ENCODE results near the gene KRT3. TPM values are rescaled to one million over a fixed set of nuclear protein-coding genes. Genes with fewer than 3 reads are reported as not detected.
A peak's percentile ranks its signal among the peaks of the same experiment; 100 is the strongest.
"Not testable (repeated sequence)": the region's sequence is repeated elsewhere in the genome, so short reads cannot be mapped to it uniquely, and the experiment has no call there.

Gene KRT3
- total RNA-seq, 1 experiment from 2014 or later, result 0.13 TPM

DNA sequence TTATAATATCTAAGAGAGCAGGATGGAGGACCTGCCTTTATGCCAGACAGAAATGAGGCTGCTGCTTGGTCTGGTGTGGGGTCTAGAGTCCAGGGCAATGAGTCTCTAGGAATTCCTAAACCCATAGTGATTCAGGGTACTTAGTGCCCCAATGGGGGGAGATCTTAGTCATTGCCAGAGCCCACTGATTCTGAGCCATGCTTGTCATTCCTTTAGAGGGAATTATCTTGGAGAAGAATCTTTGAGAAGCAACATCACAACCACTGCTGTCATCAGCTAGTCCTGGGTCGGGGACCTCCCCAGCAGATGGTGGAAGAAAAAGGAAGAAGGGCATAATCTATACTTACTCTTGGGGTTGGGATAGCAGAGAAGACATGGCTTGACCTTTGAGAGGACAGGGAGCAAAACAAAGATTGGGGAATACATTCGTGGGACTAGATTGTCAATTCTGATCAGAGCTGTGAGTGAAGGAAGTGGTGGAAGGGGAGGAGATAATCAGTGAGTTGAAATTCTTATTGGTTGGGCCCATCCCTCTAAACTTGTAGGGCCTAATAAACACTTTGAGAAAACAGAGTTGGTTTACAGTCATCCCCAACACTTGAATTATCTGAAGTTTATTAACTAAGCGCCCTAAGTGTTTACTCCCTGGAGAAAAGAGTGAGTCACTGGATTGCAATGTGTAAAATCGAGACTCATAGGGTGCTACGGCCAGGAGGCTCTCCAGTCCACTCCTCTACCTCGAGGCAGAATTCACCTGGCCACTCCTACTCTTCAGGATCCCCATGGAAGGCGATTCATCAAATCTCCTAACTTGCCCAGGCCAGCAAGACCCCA is 3.0 kb upstream of the KRT3 start:
- DNase-seq (ENCODE audit: low read depth), result peak; percentile 35

DNA sequence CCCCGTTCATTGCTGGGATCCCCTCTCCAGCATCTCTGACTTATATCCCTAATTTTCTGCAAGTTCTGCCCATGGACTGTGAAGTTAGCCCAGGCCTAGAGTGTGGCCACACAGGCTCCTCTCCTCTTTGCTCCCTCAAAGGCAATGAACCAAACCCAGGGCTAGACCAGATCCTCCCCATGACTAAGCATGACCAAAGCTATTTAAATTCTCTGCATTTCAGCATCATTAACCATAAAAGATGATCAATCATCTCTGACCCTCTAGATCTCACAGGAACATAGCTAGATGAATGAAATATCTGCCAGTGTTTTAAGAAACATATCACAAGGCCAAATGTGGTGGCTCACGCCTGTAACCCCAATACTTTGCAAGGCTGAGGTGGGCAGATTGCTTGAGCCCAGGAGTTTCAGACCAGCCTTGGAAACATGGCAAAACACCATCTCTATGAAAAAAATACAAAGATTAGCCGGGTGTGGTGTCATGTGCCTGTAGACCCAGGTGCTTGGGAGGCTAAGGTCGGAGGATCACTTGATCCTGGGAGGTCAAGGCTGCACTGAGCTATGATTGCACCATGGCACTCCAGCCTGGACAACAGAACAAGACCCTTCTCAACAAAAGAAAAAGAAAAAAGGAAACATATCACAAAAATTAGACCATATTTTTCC is 2.2 kb upstream of the KRT3 start:
- peak; percentile 37 for DNase-seq (ENCODE audit: low read depth)

DNA sequence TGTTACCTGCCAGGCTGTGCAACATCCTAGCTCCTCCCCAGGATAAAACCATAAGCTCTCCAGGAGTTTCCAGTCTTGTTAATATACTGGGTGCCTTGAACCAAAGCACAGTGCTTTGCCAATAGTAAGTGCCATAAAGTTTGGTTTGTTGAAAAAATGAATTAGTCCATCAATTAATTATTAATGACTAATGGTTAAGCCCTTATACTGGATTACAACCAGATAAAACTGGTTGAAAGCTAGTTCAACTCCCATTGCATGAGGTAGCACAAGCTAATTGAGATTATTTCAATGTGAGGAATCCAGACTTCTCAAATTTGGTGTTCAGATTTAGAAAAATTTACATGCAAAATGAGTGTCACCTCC is 1.6 kb upstream of the KRT3 start:
- DNase-seq (ENCODE audit: low read depth), result no peak

DNA sequence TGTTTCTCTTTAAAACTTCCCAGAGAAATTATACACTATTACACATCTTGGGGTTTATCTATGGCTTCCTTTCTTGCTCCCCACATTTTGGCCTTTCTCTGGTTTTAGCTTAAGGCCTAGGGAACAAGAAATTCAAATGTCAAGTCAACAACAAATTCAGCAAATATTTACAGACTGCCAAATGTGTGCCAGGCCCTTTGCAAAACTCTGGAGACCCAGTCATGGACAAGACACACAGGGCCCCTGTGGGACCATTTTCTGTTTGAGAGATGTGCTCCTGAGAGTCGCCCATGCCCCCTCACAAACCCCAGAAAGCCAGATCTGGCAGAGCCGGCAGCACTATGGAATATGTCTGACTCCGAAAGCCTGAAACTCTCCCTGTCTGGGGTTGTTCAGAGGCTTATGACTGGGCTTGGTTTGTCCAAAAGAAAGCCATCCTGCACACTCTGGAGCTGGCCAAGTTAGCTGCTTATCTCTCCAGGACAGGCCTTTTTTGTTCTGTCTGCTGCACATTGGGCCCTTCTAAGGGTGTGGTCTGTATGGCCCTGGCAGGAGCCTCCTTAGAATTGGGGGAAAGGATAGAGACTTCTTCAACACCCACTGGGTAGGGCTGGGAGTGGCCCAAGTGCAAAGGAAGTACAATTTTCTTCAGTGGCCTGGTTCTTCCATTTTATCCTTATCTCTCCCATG is 1.1 kb upstream of the KRT3 start:
- no peak for DNase-seq (ENCODE audit: low read depth)

DNA sequence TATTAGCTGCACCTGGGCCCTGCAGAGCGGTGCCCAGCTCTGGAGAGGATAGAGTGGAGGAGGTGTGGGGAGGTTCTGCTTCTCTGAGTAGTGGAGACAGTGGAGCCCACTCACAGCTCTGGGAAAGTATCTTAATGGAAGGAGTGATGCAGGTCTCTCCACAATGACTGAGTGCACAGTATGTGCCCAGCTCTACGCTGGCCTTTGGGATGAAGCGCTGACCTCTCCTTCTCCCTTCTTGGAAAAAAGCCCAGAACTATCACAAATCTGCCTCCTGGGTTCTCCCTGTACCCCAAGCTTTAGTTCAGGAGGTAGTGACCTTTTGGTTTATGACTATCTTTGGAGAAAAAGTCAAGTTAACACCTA is 495 bp upstream of the KRT3 start:
- DNase-seq (ENCODE audit: low read depth), result no peak

DNA sequence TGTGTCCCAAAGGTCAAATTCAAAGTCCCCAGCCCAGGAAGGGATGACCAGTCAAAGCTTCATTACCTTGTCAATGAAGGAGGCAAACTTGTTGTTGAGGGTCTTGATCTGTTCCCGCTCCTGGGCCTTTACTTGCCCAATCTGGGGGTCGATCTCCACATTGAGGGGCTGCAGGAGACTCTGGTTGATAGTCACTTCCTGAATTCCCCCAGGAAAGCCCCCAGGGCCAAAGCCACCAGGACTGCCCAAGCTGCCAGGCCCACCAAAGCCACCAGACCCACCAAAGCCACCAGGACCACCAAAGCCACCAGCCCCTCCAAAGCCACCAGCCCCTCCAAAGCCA is 614 bp downstream of the KRT3 start:
- not testable (repeated sequence) for DNase-seq (ENCODE audit: low read depth)

DNA sequence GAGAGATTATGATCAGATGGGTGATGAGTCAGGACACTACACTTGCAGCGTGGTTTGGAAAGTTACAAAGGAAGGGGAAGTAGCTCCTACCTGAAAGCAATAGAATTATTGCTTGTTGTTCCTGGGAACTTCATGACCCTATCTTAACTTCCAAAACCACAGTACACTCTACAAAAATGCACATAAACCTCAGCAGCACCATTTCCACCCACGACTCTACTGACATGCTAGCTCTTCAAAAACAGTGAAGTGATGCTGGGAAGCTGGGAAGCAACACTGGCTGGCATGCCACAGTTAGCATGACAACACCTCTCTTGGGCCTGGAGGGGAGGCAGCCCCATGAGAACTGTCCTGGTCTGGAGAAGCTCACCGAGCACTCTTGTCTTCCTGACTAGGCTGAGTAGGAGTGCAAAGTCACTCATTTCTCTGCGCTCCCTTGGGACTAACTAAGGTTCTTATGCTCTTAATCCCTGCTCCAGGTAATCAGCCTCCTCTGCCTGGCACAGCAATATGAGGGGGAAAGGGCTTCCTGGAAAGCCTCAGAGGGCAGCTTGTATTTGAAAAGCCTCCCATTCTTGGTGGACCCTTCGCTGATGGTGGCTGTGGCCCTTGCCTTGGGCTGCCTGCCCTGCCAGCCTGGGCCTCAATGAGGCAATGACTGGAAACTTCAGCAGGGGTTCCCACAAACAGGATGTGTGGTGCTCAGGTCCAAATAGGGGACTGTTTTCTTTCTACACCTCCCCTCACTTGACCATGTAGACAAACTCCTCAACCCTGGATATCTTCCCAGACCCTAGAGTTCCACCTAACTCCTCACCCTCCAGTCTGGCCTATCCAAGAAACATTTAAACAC is 1.2 kb downstream of the KRT3 start:
- peak; percentile 17 for DNase-seq (ENCODE audit: low read depth)

DNA sequence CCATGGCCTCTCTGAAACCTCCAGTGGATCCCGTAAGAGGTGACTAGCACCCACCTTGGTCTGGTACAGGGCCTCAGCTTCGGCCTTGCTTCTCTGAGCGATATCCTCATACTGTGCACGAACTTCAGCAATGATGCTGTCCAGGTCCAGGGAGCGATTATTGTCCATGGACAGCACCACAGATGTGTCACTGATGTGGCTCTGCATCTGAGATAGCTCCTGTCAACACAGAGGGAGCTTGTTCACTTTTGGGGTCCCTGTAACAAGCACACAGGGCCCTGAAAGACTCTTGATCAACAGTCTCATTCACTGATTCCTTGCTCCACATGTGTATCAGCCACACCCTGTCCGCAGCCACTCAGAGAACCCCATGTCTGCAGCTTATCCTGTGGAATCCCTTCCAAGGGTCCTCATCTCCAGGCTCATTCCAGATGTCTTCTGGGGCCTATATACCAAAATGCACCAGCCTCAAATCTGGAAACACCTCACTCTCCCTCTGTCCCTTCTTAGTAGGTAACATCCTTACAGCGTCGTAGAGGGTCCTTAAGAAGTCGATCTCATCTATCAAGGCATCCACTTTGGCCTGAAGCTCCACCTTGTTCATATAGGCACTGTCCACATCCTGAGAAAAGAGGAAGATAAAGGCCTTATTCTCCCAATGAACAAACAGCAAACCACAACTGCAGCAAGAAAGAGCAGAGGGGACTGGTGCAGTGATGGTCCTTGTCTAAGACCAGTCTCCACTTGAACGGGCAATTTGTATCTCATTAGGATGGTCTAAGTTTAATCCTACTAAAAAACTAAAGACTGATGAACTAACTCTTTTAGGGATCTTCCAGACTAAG is 3.5 kb downstream of the KRT3 start:
- DNase-seq (ENCODE audit: low read depth), result no peak

DNA sequence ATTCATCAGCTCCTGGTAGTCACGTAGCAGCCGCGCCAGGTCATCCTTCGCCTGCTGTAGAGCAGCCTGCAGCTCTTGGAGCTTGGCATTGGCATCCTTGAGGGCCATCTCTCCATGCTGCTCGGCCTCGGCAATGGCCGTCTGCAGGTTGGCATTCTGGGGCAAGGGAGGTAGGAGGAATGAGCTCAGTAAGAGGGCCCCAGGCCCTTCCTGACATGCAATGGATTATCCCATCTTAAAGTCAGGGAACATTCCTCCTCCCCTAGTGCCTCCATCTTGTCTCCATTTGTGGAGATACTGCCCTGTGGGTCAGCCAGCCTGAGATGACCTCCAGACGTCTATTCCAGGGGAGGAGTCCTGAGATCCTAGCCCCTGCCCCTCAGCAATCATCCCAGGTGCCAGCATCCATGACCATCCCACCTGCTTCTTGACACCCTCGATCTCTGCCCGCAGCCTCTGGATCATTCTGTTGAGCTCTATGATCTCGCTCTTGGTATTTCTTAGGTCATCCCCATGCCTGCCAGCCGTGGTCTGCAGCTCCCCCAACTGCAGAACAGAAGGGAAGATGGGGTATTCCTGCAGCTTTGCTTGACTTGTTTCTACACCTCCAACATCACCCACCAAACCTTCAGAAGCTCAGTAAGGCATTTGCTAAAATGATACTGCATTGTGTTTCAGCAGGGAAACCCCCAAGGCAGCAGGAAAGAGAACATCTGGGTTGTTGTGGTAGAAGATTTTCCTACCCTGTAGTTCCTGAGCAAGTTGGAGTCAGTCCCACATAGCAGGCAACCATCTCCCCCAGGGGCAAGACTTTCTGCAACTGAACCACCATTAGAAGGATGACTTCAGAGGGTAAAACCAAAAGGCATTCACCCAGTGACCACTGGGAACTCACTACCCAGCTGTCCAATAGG is 4.4 kb downstream of the KRT3 start:
- no peak for DNase-seq (ENCODE audit: low read depth)

DNA sequence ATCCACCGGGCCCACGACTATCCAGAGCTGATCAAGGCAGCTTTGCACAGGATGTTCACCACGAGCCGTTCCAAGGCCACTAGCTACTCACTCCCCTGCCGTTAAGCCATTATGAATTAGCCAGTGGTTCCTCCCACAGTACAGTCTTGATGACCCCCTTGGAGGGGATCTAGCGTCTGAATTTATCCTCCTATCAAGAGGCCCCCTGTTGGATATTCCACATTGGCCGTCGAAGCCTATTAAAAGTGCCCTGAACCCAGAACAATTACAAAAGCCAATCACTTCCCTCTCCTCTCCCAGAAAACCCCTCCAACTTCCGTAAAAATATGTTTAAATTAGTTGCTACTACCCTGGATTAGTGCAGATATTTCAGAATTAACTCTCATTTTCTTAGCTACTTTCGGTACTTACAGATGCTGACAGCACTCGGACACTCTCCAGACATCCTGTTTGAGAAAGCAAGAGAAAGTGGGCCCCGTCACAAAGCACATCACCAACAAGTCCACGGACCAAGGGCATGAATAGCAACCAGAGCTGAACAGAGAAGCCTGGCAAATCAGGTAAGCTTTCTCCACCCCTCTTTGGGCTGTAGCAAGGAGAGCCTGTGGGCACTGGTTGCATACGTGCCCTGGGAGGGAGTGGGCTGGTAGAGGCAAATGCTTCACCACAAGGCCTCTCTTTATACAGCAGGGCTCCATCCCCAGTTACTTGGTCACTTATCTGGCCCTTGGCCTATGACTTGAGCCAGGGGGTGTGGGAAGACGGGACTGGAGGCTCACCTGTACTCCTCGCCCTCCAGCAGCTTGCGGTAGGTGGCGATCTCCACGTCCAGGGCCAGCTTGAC is 5.3 kb downstream of the KRT3 start:
- no peak for DNase-seq (ENCODE audit: low read depth)

DNA sequence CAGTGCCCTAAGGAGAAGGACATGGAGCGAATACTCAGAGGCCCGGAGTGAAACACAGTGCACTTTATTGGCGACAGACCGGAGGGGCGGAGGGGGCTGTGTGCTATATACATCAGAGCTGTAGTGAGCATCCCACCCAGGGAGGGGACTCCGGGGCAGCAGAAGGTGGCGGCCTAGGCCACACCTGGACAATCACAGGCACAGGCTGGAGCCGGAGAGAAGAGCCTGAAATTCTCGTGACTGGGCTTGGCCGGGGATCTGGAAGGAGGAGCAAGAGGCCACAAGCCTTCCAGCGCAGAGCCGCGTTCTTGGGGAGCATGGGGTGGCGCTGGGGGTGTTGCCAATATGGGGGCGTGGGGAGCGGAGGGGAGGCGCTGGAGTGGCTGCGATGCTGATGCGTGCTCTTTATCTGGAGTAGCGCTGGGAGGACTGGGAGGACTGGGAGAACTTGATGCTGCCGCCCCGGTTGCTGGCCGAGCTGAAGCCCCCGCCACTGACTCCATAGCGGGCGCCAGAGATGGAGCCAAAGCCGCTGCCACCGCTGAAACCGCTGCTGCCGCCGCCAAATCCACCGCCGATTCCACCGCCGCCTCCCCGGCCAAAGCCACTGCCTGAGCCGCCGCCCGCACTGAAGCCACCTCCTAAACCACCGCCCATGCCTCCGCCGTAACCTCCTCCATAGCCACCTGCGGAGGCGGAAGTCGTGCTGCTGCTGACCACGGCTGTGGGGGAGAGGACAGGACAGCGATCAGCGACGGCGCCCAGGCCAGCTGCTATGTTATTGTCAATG is 6.1 kb downstream of the KRT3 start:
- DNase-seq (ENCODE audit: low read depth), result no peak

DNA sequence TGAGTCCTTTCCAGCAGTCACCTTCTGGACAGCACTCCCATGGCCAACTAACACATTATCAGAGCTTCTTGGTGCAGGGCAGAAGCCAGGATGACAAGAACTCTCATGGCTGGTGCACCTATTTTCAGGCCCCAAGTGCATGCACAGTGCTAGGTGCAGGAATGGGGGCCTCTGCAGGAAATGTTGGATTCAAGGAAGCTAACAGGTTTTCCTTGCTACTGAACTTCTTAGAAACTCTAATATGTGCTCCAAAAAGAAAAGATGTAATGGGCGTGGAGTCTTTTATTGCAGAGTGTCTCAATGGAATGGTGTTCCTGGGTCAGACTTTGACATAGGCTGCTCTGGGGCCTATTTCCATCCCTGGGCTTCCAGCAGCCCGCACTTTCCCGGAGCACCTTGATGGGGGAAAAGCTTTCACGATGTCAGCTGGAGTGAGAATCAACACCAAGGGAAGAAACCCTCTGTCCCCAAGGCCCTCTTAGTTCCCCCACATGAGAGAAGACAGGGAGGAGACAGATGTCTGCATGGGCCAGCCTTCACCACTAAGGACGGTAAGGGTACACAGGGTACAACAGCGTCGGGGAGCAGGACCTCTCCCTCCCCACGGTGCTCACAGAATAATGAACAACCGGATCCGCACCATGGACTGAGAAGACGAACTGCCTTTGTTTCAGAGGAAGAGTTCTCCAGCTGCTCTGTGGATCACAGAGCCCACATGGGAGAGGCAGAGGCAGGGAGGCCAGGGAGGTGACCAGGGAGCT is 6.9 kb downstream of the KRT3 start:
- no peak for DNase-seq (ENCODE audit: low read depth)

DNA sequence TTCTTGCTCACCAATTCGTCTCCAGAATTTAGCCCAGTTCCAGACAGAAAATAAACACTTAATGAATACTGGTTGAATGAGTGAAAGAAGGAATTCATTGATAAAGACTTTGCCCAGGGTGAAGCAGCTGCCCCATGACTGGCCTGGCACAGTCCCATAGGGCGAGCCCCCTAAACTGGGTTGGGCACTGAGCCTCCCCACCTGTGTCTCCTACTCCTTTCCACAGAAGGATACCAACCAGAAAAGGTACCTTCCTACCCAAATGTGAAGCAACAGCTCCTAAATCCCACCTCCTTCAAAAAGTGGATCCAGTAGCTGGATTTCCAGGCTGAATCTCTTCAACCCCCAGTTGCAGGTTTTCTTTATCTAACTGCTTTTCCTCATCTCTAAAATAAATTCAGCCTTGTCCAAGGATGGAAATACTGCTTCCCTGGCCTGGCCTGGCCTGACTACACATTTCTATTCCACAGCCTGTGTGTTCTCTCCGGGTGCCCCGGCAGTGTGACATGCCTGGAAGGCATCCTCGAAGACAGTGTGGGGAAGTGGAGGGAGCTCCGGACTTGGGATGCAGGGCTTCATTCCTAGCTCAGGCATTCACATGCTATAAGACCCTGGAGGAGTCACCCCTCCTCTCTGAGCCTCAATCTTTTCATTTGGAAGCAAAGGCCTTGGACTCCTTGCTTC is 7.6 kb downstream of the KRT3 start:
- DNase-seq (ENCODE audit: low read depth), result no peak

DNA sequence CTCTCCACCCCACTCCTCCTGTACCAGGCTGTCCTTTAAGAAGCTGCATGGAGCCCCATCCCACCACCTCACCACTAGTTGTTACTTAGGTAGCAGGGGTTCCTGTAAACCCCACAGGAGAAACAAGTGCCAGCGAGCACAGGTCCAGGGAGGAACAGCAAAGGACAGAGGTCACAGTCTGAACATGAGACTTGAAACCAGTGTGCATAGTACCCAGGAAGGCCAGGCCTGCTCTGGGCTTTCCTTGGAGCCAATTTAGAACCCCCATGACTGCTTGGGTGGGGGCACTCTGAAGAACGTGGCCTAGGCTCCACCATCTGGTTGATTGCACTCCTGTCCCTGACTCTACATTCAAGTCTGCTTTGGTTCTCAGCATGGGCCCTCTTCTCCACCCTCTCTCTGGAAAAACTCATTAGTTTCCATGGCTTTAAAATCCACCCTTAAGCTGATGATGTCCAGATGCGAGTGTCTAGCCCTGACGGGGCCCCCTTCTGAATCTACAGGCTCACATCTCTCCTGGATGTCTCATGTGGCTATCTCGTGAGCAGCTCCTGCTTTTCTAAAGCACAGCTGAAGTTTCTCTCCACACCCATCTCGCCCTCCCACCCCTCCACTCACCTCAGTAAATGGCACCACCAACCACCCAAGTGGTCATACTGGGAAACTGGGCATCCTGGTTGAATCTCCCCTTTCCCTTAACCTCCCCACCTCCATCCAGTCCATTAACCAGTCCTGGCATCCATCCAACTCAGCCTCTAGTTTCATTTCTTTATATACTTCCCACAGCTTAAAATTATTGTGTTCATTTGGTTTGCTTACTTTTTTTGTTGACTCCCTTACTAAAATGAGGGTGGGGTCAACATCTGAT is 8.4 kb downstream of the KRT3 start:
- DNase-seq (ENCODE audit: low read depth), result no peak

DNA sequence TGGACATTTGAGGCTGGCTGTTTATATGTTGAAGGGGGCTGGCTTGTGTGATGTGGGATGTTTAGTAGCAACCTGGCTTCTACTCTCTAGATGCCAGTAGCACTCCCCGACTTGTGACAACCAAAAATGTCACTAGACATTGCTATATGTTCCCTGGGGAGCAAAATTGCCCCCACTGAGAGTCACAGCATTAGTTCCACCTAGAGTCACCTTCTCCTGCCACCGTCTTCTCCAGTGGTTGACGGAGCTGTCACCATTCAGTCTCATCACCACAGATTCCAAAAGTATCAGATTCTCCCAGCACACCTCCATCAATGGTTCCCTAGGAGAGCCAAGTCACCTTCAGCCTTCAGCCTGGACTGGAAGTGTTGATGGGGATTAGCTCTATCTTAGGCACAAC is 11.0 kb downstream of the KRT3 start:
- DNase-seq (ENCODE audit: low read depth), result no peak
